Left forelimb (tissue), 1 donor: ENCODE measurements around the gene PRDM8.

ENCODE experiments used
- DNase-seq: peaks from one replicate; pipeline ENCODE4 v3.0.0-alpha.2; 2018; ENCODE audit warnings: low spot score

The PRDM8 gene

DNA sequence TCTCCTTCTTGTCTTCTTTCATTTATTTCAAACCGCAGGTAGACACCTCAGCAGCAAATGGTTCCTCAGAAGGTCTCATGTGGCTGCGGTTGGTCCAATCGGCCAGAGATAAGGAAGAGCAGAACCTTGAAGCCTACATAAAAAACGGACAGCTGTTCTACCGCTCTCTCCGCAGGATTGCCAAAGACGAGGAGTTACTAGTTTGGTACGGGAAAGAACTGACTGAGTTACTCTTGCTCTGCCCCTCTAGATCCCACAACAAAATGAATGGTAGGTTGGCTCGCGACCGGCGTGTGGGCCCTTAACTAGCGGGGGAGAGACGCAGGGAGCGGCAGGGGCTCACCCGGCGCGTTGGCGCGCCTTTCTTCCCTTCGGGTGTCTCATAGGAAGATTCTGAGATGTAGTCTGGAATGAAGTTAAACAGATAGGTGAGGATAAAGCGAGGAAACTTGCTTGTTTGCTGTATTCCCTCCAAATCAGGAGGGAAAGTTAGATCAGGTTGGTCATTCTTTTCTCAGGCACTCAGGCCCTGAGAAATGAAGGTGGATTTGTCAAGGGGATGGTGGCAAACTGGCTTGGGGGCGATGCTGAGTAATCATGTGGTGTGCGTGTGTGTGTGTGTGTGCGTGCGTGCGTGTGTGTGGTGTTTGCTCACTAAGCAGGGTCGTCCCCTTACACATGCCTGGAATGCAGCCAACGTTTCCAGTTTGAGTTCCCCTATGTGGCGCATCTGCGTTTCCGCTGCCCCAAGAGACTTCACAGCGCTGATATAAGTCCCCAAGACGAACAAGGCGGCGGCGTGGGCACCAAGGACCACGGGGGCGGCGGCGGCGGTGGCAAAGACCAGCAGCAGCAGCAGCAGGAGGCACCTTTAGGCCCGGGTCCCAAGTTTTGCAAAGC is 4.2 kb downstream of the PRDM8 start:
- no peak for DNase-seq

DNA sequence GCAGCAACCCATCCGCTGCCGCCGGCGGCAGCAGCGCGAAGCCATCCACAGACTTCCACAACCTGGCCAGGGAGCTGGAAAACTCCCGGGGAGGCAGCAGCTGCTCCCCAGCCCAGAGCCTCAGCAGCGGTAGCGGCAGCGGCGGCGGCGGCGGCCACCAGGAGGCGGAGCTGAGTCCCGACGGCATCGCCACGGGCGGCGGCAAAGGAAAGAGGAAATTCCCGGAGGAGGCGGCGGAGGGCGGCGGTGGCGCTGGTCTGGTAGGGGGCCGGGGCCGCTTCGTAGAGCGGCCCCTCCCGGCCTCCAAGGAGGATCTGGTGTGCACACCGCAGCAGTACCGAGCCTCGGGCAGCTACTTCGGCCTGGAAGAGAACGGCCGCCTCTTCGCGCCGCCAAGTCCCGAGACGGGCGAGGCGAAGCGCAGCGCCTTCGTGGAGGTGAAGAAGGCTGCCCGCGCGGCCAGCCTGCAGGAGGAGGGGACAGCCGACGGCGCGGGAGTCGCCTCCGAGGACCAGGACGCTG is 4.9 kb downstream of the PRDM8 start:
- DNase-seq = peak; percentile 94

DNA sequence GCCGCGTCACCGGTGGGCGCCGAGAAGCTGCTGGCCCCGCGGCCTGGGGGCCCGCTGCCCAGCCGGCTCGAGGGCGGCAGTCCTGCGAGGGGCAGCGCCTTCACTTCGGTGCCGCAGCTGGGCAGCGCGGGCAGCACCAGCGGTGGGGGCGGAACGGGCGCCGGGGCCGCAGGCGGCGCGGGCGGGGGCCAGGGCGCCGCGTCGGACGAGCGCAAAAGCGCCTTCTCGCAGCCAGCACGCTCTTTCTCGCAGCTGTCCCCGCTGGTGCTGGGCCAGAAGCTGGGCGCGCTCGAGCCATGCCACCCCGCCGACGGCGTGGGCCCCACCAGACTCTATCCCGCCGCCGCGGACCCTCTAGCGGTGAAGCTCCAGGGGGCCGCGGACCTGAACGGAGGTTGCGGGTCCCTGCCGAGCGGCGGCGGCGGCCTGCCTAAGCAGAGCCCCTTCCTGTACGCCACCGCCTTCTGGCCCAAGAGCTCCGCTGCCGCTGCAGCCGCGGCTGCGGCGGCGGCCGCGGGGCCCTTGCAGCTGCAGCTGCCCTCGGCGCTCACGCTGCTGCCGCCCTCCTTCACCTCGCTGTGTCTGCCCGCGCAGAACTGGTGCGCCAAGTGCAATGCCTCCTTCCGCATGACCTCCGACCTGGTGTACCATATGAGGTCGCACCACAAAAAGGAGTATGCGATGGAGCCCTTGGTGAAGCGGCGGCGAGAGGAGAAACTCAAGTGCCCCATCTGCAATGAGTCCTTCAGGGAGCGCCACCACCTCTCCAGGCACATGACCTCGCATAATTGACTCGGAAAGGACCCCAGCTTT is 5.6 kb downstream of the PRDM8 start:
- no peak for DNase-seq

DNA sequence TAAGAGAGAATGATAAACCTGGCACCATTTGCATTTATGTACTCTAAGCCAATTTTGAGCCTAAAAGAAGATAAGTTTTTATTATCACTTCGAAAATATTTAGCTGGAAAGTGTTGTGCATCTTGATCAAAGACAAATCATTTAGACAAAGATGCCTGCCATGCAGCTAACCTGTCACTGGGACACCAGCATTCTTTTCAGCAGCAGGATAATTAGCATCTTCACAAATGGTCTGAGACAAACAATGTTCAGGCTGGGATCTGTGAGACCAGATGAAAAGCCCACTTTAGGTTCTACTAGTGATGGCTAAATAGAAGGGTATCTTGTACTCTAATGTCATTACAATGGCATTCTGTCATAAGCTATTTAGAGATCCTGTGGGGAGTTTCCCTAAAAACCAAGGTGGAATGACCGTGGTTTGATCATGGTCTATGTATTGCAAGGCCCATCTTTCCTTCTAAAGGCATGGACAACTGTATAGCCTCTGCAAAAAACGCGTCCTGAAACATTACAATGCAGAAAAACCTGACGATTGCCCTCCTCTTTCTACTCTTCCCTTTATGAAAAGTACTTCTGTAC is 7.2 kb downstream of the PRDM8 start:
- no peak for DNase-seq

DNA sequence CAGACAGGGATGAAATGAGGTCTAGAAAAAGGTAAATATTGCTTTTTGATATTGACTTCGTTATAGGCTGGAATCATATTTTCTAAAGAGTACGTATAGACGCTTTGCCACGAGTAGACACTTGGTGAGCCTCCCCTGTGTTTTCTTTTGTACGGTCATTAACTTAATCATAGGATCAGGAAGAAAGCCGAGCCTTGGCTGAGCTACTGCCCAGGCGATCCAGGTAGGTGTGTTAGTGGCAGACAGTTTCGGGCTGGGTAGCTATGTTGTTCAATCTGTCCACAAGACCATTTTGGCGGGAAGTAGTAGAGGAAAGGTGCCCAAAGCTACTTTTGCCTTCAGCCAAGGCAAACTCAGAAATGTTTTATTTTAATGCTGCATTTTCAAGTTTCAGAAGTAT is 8.8 kb downstream of the PRDM8 start:
- no peak for DNase-seq

- no peak for DNase-seq
These were observed 9.3 kb downstream of the PRDM8 start for GRCh38 chr4:80206521-80207171.

DNA sequence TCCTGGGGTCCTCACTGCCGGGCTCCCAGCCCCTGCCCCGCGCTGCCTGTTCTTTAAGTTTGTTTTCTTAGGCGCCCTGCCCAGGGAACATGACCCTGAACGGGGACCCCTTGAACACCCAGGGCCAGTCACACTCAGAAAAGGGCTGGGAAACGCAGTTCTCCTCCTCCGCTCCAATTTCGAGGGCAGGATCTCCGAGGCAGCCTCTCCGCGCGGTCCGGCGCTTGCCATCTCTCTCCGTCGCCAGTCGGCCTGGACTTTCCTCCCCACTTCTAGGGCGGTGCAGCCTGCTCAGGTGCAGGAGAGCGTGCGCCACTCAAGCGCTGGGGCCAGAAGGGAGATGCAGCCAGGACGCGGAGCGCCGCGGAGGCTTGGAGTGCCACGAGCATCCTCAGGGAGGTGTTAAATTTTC is 9.9 kb downstream of the PRDM8 start:
- DNase-seq = no peak

DNA sequence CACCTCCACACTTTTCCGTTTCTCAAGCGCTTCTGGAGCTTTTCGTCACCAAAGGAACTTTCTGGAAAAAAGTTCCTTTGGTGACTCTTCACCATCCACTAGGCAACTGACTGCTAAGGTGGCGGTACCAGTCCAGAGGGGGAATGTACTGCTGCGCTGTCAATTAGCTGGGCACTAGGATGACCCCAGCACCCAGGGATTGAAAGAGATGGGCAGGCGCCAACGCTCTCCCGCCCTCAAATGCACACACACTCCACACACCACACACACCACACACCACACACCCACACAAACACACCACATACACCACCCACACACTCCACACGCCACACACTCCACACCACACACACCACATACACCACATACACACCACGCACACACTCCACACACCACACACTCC is 10.4 kb downstream of the PRDM8 start:
- DNase-seq = no peak

- no peak for DNase-seq
These were observed 11.5 kb downstream of the PRDM8 start for GRCh38 chr4:80208610-80209339.

- DNase-seq = no peak
These were observed 12.0 kb downstream of the PRDM8 start for GRCh38 chr4:80209340-80209701.

DNA sequence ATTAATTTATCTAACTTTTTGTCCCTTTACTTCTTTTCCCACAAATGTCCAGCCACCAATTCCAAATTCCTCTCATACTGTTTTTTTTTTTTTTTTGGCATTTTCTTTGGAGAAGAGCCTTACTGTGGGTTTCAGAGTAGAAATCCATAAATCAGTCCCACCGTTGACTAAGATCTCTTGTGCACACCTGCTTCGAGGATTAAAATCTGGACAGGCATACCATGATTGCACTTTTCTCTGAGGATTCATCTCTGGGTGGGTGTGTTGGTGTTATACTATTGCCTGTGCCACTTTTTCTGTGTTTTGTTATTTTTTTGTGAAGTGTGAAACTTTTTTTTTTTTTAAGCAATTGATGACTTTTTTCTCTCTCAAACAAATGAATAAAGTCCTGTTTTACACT is 13.2 kb downstream of the PRDM8 start:
- DNase-seq = no peak

DNA sequence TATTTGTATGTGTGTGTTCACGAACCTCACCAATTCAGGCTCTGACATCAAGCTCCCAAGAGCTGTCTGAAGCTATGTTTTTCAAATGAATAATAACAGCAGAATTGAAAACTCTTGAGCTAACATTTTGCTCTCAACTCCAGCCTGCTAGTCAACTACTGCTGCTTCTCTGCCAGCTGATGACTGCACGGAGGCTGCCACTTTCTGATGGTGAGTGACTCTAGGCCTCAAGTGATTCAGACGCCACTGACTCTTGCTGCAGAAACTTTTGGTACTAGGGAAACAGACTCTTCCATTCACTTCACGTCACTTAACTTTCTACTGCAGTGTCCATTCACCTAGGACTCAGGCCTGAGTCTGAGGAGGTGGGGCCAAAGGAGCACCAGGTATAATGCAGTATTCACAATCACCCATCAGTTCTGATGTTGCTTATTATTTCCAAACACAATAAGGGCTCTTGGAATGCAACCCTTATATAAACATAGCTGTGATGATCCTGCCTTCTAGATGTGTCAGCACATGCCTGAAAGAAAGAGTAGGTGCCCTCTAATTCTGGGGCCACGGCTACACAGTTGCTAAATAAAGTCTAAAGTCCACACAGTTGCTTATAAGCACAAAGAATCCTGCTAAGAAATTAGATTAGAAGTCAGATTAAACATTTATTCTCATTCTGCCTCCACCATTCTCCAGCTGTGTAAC is 16.0 kb downstream of the PRDM8 start:
- DNase-seq = no peak

DNA sequence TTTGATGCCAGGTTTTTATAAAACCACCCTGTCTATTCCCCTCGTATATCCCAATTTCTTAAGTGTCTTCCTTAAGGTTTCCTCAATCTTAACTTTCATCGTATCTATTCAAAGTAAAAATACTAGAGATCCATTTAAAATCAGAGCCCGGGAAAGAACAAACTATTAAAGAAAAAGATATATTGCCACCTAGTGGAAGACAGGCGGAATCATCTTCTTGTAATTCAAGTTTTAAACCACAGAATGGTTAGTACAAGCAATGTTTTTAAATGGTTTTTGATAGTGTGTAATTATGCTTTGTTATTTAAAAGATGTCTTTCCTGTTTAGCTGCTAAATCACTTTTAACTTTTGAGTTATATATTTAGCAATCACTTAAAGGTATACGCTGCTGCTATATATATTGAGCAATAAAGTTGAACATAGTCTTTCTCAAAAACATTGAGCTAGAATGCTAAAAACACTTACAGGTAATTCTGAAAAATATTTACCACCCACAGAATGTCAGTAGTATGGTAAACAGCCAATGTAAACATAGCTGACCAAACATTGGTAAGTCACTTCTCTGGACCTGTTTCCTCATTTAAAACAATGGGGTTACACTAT is 18.2 kb downstream of the PRDM8 start:
- DNase-seq = no peak

- no peak for DNase-seq
These were observed 18.9 kb downstream of the PRDM8 start for GRCh38 chr4:80216100-80216761.

DNA sequence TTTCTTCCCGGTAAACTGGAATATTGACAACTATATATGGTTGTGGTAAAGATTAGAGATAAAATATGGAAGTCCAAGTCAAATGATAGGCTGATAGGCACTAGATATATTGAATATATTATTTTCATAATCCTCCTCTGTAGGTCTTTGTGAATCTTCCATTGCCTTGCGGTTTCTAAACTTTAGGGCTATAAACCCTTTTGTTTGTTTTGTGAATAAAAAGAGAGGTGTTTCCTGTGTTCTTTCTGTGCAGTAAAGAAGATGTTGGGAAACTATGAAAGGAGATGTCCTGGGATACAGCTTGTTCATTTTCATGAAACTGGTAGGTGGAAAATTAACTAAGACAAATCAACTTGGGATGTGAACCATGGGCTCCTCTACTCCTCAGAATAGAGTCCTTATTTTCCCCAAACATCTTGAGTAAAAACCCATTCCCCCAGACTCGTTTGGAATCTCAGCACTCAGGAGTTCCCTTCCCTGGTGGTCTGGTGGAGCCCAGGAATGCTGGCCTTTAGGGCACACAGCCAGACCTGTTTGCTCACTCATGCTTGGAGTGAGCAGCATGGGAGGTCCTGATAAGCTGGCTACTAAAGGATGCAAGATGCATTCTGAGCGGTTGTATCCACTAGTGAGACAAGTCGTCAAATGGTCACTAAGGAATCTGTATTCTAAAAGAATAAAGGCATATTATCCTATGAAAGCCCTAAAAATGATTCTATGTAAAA is 22.2 kb downstream of the PRDM8 start:
- no peak for DNase-seq

- DNase-seq = no peak
These were observed 23.4 kb downstream of the PRDM8 start for GRCh38 chr4:80220711-80221110.

GRCh38 chr4:80221161-80221560 is 23.9 kb downstream of the PRDM8 start:
- no peak for DNase-seq

DNA sequence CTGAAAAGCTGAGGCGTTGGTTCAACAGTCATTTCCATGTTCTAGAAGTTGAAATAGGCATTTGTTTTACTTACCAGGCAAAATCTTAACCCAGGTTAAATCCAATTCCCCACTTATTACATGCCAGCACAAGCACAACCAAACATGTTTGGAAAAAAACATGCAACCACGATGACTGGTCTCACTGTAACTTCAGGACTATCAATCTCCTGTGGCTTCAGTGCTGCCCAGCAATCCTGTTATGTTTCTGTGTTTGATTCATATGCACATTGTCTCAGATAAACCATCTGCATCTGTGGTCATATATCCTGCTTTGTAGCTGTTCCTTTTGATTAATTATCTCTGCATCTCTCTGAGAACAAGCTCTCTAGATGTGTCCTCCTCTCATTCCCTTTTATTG is 28.3 kb downstream of the PRDM8 start:
- DNase-seq = no peak

DNA sequence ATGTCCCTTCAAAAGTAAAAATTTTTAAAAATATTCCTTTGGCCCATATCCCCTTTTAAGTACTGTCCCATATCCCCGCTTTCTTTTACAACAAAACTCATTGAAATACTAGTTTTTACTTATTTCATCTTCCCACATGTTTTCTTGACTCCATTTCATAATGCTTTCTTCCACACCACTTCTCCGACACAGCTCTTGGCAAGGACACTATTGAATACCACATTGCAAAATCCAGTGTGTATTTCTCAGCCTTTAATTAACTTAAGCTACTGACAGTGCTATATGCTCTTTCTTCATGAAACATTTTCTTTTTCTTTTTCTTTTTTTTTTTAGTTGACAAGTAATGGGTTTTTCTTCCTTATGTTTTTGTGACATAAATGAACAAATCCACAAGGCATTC is 28.8 kb downstream of the PRDM8 start:
- no peak for DNase-seq
